HepG2 (cell line): Measurements from ENCODE around the gene LEMD2.

Source experiments
- EP300 ChIP-seq, 3 experiments: sonication (generic) in 1 of 3; formaldehyde crosslinking in 1 of 3; IDR thresholded peaks; 2 replicates each; pipeline versions ENCODE4 v1.5.1 to v1.6.1; 2011 to 2020; ENCODE audit warnings: low read depth in 2 of 3, low read length in 2 of 3, borderline replicate concordance in 1 of 3, improper control_type of control experiment in 1 of 3, mild to moderate bottlenecking in 1 of 3, missing genetic modification reagents in 1 of 3, moderate library complexity in 1 of 3
- FOXJ3 ChIP-seq: sonication (generic); formaldehyde crosslinking; IDR thresholded peaks from 2 replicates; pipeline ENCODE4 v1.4.0; 2020; ENCODE audit warnings: missing genetic modification reagents, mild to moderate bottlenecking, borderline replicate concordance
- HMG20A ChIP-seq: IDR thresholded peaks from 2 replicates; pipeline ENCODE4 v1.6.1; 2016; ENCODE audit warnings: borderline replicate concordance
- HMGXB4 ChIP-seq, 2 experiments: sonication (generic) in 1 of 2; formaldehyde crosslinking in 1 of 2; IDR thresholded peaks; 2 replicates each; pipeline versions ENCODE4 v1.4.0 to v1.6.1; 2018 to 2020; ENCODE audit warnings: missing genetic modification reagents in 2 of 2, borderline replicate concordance in 1 of 2, low read depth in 1 of 2, mild to moderate bottlenecking in 1 of 2, missing biosample characterization in 1 of 2
- POLR2A ChIP-seq, 2 experiments: IDR thresholded peaks; 2 replicates each; pipeline ENCODE4 v1.6.1; 2011; ENCODE audit warnings: low read depth in 2 of 2, low read length in 2 of 2, mild to moderate bottlenecking in 1 of 2, moderate library complexity in 1 of 2; ENCODE audit not compliant: insufficient read depth in 1 of 2
- RBFOX2 ChIP-seq: fragments of 200-400 bp; formaldehyde crosslinking; IDR thresholded peaks from 2 replicates; pipeline ENCODE4 v1.6.1; 2017; ENCODE audit warnings: low read depth, mild to moderate bottlenecking, low read length
- TEAD2 ChIP-seq: sonication (generic); formaldehyde crosslinking; IDR thresholded peaks from 2 replicates; pipeline ENCODE4 v1.9.0; 2021; ENCODE audit warnings: missing genetic modification reagents
- ZHX1 ChIP-seq: sonication (generic); formaldehyde crosslinking; IDR thresholded peaks from 2 replicates; pipeline ENCODE4 v1.8.1; 2022; ENCODE audit warnings: low read depth, mild to moderate bottlenecking, missing genetic modification reagents

GRCh38 chr6:33749401-33749800 lies 39.5 kb downstream of the LEMD2 start:
- TF ChIP-seq ZHX1 (CRISPR knock-in tag) (no peak), EP300 (IDR thresholded peaks at IDR 0.05; ENCODE audit: low read depth in 2 of 2, low read length in 2 of 2) (no peak), EP300 (CRISPR knock-in tag; IDR thresholded peaks at IDR 0.05; ENCODE audit: borderline replicate concordance) (no peak), TEAD2 (CRISPR knock-in tag) (no peak), HMGXB4 (CRISPR knock-in tag; IDR thresholded peaks at IDR 0.05; ENCODE audit: borderline replicate concordance in 1 of 2, low read depth in 1 of 2) (no peak), RBFOX2 (no peak), FOXJ3 (CRISPR knock-in tag) (no peak), POLR2A (IDR thresholded peaks at IDR 0.05; ENCODE audit: insufficient read depth in 1 of 2, low read depth in 2 of 2, low read length in 2 of 2) (no peak), HMG20A (no peak)
